HG03354 (cell line): ENCODE data around the gene ZFYVE16.
"Not testable (repeated sequence)": the region's sequence is repeated elsewhere in the genome, so short reads cannot be mapped to it uniquely, and the experiment has no call there.

ENCODE experiments used
- ATAC-seq: cut with Tn5 transposase; IDR thresholded peaks from one replicate; pipeline ENCODE4 v1.9.1; 2021; ENCODE audit warnings: mild to moderate bottlenecking; ENCODE audit not compliant: unreplicated experiment, poor library complexity, severe bottlenecking

The ZFYVE16 gene

DNA sequence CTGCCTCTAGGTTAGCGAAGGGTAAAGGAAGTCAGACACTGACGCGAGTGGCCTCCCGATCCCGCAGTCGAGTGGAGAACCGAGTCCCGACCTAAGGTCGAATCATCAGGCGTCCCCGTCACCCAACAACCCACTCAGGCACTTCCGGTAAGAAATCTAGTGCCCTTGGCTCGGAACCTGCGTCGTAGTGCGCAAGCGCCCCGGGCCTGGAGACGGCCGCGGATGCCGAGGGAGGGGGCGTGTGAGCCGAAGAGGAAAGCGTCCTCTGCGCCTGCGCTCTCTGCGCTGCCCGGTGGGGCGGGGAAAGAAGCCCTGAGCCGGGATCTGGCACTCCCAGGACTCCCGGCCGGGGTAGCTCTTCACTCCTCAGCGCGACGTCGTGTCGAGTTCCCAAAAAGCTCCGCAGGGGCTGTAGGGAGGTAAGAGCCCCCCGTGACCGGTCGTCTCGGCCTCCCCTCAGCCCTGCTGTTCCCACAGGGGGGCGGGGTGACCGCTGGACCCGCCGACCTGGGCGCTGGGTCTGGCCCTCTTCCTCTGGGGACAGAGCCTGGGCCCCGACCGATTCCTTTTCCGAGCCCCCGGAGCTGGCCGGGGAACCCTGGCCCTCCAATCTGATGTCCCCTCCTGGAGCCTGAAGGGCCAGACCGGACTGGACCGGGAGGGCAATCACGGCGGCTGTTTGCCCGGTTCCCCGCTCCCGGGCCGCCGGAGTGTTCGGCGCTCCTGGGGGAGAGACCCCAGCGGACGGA is at the start of gene ZFYVE16:
Gene ZFYVE16, plus strand, starts transcription at position 330 of the 749 bp plus-strand sequence. CDS start 26,084 bp downstream, outside the sequence.
- ATAC-seq = peak; percentile 85

DNA sequence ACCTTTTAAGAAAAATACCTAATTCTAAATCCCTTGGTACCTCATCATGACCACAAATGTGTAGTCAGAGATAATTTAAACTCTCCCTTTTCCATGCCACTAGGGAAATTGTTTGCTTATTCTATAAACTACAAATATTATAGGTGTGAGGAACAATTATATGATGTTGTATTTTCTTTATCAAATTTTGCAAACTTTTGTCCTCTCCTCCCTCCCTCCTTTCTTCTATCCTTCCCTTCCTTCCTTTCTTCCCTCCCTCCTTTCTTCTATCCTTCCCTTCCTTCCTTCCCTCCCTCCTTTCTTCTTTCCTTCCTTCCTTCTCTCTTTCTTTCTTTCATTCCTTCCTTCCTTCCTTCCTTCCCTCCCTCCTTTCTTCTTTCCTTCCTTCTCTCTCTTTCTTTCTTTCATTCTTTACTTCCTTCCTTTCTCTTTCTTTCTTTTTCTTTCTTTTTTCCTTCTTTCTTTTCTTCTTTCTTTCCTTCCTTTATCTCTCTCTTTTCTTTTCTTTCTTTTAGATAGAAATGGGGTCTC is 46.9 kb upstream of the ZFYVE16 start:
- ATAC-seq = no peak

DNA sequence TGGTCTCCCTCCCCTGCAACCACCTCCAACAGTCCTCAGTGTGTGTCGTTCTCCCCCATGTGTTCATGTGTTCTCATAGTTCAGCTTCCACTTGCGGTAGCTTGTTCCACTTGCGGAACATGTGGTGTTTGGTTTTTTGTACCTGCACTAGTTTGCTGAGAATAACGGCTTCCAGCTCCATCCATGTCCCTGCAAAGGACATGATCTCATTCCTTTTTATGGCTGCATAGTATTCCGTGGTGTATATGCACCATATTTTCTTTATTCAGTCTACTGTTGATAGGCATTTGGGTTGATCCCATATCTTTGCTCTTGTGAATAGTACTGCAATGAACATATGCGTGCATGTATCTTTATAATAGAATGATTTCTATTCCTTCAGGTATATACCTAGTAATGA is 43.0 kb upstream of the ZFYVE16 start:
- ATAC-seq = no peak

DNA sequence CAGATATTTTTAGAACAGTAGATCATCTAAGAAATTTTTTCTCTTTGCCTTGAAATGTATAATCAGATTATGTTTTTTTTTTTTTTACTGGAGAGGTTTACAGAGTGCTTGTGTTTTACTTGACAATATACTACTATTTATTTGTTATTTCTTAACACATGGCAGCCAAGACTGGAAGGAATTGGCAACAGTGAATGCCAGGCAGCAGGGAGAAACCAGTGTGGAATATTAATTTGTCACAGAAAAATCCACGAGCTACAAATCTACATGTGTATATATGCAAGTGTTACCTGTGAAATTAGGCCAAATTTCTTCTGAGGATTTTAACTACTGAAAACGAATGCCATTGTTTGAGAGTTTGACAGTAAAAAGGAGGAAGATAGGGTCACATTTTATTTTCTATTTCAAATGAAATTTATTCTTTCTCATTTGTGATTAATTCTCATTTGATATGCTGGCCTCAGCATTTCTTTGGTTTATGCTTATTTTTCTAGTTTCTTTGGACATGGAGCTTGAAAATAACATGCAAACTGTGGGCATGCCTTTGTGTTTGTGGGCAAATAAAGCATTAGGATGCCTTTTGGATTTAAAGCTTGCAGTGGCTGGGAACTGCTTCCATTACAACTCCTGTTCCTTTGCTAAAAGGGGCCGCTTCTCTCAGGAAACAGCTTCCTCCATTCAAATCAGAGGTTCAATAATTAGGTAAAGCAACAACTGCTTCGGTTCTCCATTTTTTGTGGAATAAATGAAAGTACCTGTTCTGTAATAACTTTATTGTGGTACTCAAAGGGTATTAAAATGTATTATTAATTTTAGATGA is 39.0 kb upstream of the ZFYVE16 start:
- ATAC-seq = no peak

DNA sequence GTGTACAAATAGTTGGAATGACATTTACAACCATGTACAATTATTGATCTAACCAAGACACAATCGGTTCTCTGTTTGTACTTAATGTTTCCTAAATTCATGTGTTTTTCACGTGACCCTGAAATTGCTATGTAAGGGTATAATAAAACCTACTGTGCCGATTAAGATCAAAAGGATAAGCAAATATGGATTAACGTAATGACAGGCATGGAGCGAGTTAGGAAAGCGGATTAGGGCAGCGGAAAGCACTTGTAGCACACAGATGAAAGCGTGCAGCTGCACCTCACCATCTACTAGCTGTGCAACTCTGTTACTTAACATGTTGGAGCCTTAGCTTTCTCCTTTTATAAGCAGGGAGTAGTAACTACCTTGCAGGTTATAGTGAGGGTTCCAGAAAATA is 38.3 kb upstream of the ZFYVE16 start:
- ATAC-seq = no peak

DNA sequence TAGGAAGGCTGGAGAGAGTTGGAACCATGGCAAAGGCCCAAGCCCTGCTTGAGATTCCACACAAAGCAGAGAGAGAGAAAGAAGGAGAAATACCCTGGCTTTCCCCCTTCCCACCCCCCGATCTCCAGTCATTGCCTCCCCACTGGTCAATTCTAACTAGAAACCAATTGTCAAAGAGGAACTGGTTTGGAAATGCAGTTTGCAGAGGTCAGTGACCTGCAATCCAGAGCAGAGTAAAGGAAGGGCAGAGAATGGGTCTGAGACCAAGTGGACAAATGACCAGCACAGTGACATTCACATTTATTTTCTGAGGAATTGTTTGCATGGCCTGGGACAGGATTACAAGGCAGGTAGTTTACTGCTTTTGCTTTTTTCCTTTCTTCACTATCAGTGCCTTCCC is 37.5 kb upstream of the ZFYVE16 start:
- no peak for ATAC-seq

DNA sequence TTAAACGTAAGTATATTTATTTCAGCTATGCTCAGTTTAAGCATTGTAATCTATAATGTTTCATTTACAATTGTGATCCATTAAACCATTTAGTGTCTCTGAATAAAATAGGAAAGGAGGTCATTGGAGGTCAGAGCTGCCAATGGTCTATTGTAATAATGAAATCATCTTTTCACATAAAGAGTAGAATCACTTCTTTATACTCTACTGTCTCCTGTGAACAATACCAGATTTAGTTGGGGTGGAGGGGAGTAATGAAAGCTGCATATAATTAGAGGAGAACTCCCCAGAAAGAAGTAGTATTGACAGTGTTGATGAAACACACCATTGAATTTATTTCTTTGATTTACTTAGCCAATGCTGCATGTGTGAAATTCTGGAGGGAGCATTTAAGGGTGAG is 35.1 kb upstream of the ZFYVE16 start:
- ATAC-seq = no peak

DNA sequence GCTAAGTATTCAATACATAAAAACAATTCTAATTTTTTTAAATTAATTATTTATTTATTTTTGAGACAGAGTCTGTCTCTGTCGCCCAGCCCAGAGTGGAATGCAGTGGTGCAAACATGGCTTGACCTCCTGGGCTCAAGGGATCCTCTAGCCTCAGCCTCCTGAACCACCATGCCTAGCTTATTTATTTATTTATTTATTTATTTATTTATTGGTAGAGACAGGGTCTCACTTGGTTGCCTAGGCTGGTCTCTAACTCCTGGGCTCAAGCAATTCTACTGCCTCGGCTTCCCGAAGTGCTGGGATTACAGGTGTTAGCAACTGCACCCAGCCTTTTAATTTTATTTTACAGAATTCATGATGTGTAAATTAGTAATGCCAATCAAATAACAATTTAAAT is 33.7 kb upstream of the ZFYVE16 start:
- no peak for ATAC-seq

DNA sequence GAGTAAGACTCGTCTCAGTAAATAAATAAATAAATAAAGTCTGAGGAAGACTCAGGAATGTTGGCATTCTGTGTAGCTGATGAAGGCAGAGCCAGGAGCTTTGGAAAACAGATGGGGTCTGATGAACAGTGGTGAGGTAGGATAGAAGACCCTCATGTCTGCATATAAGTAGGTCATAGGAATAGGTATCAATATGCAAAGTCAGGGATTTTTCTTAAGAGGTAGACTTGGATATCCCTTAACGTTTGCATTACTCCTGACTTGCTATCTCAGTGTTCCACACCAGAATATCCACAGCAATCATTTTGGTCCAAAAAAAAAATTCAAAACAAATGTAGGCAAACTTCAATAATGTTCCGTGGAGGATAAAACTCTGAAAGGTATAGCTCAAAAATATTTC is 31.3 kb upstream of the ZFYVE16 start:
- no peak for ATAC-seq

DNA sequence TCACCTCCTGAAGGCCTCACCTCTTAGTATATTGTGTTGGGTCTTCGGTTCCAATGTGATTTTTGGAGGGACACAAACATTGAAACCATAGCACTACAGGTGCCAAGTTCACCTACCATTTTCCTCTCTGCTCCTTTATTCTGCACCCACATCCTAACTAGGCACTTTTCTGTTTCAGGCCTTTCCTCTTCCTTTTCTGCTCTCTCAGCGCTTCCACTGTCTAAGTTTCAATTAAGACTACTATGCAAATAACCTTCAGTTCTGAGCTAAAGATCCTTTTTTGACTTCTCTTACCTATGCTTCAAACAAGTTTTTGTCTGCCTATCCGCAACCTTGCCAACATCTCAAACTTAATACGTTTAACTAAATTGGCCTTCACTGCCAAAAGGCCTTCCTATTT is 25.4 kb upstream of the ZFYVE16 start:
- no peak for ATAC-seq

DNA sequence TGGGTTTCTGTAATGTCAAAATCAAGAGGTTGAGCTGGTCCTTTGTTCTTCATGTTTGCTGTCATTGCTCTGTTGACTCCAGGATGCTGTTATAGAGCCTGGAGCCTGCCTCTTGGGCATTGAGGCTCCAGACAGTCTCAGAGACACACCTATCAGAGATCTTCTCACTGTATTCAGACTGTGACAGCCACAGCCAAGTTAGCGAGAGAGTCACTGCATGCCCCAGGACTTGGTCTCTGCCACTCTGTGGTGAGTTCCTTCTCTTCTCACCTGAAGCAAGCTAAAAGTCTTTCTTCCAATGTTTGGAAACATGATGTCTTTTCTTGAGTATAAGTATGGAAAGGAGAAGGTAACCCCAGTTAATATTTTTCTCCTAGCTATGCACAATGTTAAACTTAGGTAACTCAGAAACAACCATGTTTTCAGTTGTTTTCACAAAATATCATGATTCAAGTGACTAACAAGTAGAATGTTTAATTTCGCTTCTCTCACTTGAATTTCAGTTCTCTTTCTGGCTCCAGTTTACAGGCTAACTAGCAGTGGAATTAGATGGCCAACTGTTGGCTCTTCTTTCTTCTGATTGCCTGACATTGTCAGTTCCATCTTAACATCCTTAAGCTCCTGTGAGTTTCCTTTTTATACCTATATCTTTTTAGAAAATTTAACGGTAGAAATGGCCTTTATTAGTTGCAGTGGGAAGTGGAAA is 20.6 kb upstream of the ZFYVE16 start:
- peak; percentile 87 for ATAC-seq

DNA sequence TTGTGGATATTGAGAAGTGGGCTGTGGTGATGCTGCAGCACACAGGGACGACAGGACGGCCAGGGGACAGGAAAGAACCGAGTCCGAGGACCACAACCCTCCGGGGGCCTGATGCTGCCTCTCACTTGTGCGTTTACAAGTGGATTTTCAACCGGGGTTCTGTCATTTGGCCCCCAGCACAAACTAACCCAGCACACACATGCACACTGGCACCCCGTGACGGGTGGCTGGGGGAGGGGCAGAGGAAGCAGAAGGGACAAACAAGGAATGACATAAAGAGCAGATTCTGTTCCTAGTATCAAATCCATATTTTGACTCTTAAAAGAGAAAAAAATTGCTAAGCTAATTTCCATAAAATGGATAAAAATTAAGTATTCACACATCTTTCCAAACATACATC is 18.3 kb upstream of the ZFYVE16 start:
- ATAC-seq = no peak

DNA sequence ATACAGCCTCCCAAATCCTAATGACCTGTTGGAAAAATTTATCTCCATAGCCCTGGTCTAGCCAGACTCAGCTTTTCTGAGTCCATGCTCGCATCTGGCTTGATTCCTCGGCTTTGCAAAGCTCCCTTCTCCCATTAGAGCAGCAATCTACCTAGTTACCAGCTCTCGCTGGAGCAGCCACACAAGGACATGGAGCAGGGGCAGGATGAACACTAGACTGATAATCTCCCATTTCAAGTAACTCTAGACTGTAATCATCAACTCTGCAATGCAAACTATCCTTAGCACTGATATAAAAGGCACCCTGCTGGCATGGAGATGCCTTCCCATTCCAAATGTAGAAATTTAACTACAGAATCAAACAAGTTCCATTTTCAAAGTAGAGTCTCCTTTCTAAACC is 17.5 kb upstream of the ZFYVE16 start:
- ATAC-seq = not testable (repeated sequence)

DNA sequence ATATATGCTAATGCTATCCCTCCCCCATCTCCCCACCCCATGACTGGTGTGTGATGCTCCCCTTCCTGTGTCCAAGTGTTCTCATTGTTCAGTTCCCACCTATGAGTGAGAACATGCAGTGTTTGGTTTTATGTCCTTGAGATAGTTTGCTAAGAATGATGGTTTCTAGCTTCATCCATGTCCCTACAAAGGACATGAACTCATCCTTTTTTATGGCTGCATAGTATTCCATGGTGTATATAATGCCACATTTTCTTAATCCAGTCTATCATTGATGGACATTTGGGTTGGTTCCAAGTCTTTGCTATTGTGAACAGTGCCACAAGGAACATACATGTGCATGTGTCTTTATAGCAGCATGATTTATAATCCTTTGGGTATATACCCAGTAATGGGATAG is 16.6 kb upstream of the ZFYVE16 start:
- ATAC-seq = not testable (repeated sequence)

DNA sequence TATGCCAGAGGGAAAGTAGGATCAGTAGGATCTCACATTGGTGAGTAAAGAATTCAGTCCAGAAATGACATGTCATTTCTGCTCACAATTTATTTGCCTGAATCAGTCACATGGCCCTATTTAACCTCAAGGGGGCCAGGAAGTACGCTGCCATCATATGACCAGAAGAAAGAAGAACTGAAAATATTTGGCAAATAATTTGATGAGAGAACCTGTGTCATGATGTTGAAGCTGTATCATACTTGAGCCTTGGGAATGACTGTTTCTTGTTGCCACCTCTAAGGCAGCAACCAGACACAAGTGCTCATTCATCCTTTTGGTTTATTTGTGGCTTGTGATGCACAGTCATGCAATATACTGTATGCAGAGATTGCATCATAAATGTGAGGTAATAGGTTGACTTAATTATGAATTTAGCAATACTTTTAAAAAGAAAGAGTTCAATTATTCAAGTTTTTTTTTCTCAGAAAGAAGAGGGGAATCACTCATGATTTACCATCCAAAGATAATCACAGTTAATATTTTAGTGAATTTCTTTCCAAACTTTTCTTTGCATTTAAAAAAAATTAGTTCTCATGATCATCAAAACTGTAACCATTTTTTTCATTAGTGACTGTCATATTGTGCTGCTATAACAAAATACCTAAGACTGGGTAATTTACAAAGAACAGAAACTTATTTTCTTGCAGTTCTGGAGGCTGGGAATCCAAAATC is 8.2 kb upstream of the ZFYVE16 start:
- ATAC-seq = peak; percentile 96

DNA sequence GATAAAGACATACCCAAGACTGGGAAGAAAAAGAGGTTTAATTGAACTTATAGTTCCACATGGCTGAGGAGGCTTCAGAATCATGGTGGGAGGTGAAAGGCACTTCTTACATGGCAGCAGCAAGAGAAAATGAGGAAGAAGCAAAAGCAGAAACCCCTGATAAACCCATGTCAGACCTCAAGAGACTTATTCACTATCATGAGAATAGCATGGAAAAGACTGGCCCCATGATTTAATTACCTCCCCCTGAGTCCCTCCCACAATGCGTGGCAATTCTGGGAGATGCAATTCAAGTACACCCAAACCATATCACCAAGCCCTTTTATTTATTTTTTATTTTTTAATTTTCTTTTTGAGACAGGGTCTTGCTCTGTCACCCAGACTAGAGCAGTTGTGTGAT is 7.5 kb upstream of the ZFYVE16 start:
- ATAC-seq = not testable (repeated sequence)

DNA sequence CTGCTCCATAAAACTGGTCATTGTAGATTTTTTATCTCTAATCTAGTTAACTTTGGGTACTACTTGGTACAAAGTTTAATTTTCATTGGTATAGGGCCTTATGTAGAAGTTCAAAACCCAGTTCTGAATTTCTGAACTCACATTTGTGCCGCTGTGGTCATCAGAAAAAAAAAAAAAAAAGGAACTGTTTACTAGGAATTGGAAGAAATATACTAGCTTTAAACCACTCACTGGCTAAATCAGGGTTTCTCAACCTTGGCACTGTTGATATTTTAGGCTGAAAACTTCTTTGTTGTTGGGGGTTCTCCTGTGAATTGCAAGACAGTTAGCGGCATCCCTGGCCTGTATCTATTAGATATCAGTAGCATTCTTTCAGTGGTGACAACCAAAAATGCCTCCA is 4.1 kb upstream of the ZFYVE16 start:
- ATAC-seq = no peak

DNA sequence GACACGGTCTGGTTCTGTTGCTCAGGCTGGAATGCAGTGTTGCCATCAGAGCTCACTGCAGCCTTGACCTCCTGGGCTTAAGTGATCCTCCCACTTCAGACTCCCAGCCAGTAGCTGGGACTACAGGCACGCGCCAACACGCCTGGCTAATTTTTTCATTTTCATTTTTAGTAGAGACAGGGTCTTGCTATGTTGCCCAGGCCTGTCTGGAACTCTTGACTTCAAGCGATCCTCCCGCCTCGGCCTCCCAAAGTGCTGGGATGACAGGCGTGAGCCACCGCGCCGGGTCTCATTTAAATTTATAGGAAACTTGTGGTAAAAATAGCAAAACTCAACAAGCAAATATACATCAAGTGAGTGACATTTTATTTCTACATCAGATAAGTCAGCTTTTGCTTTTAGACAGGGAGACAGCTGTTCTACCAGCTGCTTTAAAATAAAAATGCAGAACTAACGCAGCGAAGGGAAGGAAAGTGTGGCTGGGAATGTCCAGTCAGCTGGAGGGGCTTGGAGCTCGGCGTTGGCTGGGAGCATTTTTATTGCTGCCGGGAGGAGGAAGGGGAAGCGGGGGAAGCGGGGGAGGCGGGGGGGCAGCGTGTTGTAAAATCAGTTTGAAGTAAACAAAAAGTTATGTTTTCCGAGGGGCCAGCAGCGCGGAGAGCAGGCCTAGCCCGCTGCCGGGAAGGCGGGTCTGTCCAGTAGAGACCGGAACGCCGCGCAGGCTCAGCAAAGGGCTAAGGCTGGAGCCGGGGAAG is 707 bp upstream of the ZFYVE16 start:
- ATAC-seq = peak; percentile 56
